SIG-M5 (cell line): ENCODE data around the gene CCR5.
A peak's percentile ranks its signal among the peaks of the same experiment; 100 is the strongest.
"Not testable (repeated sequence)": the region's sequence is repeated elsewhere in the genome, so short reads cannot be mapped to it uniquely, and the experiment has no call there.

Experiments
- DNase-seq: peaks from one replicate; lab custom pipeline; 2025; lab: John Stamatoyannopoulos, UW

Gene CCR5

GRCh38 chr3:46370839-46371518 is at the start of gene CCR5:
TSS of gene CCR5 (plus strand) at chr3:46370946. CDS start at chr3:46372903, 1,957 bp downstream.
- DNase-seq = no peak

- peak; percentile 77 for DNase-seq
Observed at GRCh38 chr3:46321461-46322104, 49.2 kb upstream of the CCR5 start.

GRCh38 chr3:46324036-46324435 is 46.7 kb upstream of the CCR5 start:
- DNase-seq = no peak

GRCh38 chr3:46325645-46326300 is 45.0 kb upstream of the CCR5 start:
- DNase-seq = no peak

GRCh38 chr3:46330676-46331075 is 40.1 kb upstream of the CCR5 start:
- not testable (repeated sequence) for DNase-seq

GRCh38 chr3:46334741-46335478 is 35.8 kb upstream of the CCR5 start:
- no peak for DNase-seq

- DNase-seq = no peak
Observed at GRCh38 chr3:46335541-46335940, 35.2 kb upstream of the CCR5 start.

GRCh38 chr3:46337911-46338310 is 32.8 kb upstream of the CCR5 start:
- no peak for DNase-seq

- no peak for DNase-seq
Observed at GRCh38 chr3:46338840-46339239, 31.9 kb upstream of the CCR5 start.

GRCh38 chr3:46344476-46344875 is 26.3 kb upstream of the CCR5 start:
- DNase-seq = no peak

- DNase-seq = no peak
Observed at GRCh38 chr3:46348823-46349482, 21.8 kb upstream of the CCR5 start.

- no peak for DNase-seq
Observed at GRCh38 chr3:46349484-46350261, 21.1 kb upstream of the CCR5 start.

GRCh38 chr3:46350262-46350565 is 20.5 kb upstream of the CCR5 start:
- no peak for DNase-seq

- no peak for DNase-seq
Observed at GRCh38 chr3:46351646-46352045, 19.1 kb upstream of the CCR5 start.

GRCh38 chr3:46353090-46353489 is 17.7 kb upstream of the CCR5 start:
- DNase-seq = no peak

GRCh38 chr3:46353647-46354410 is 16.9 kb upstream of the CCR5 start, which contains the start of gene CCR2:
TSS of gene CCR2 (plus strand) at chr3:46354111. CDS start at chr3:46357528, 3,417 bp downstream.
- peak; percentile 74 for DNase-seq

GRCh38 chr3:46354478-46354877 is 16.3 kb upstream of the CCR5 start:
- DNase-seq = no peak

- no peak for DNase-seq
Observed at GRCh38 chr3:46354984-46355383, 15.8 kb upstream of the CCR5 start.

GRCh38 chr3:46356276-46356675 is 14.5 kb upstream of the CCR5 start:
- no peak for DNase-seq

- no peak for DNase-seq
Observed at GRCh38 chr3:46356909-46357308, 13.8 kb upstream of the CCR5 start.

GRCh38 chr3:46358466-46358865 is 12.3 kb upstream of the CCR5 start:
- no peak for DNase-seq
